Upper lobe of left lung (tissue), 6 donors: Measurements from ENCODE around the gene PKHD1. TPM values are rescaled to one million over a fixed set of nuclear protein-coding genes. Genes with fewer than 3 reads are reported as not detected.

Experiments used
- ATAC-seq, 2 donors: fragments of 200-7000 bp; cut with Tn5 transposase; one replicate each; pipeline ENCODE4 v1.9.1; 2022; ENCODE audit warnings: mild to moderate bottlenecking in 2 of 2, moderate library complexity in 2 of 2; ENCODE audit not compliant: low FRiP score in 2 of 2
- DNase-seq, 2 donors: peaks; one replicate each; pipeline ENCODE4 v3.0.0-alpha.2; 2019 to 2020
- H3K27ac ChIP-seq, 4 donors: fragments of 200-600 bp; sonication (generic); one replicate each; pipeline ENCODE4 v1.5.1; 2016 to 2019
- H3K27me3 ChIP-seq, 4 donors: fragments of 200-600 bp; sonication (generic); one replicate each; pipeline ENCODE4 v1.5.1; 2017 to 2019
- H3K36me3 ChIP-seq, 4 donors: fragments of 200-600 bp; sonication (generic); one replicate each; pipeline ENCODE4 v1.5.1; 2016 to 2019
- H3K4me1 ChIP-seq, 4 donors: fragments of 200-600 bp; sonication (generic); one replicate each; pipeline ENCODE4 v1.5.1; 2018 to 2019
- H3K4me3 ChIP-seq, 4 donors: fragments of 200-600 bp; sonication (generic); one replicate each; pipeline ENCODE4 v1.5.1; 2017 to 2019; ENCODE audit warnings: mild to moderate bottlenecking in 2 of 4, moderate library complexity in 1 of 4
- H3K9me3 ChIP-seq, 4 donors: fragments of 200-600 bp; sonication (generic); one replicate each; pipeline ENCODE4 v1.5.1; 2018 to 2019
- EP300 ChIP-seq, 4 donors: sonication (generic); formaldehyde crosslinking; IDR thresholded peaks; one replicate each; pipeline ENCODE4 v1.5.1; 2017; ENCODE audit warnings: antibody characterized with exemption in 4 of 4, control low read depth in 2 of 4
- POLR2A ChIP-seq, 4 donors: fragments of 450-650 bp; IDR thresholded peaks; one replicate each; pipeline ENCODE4 v1.5.1; 2016 to 2017; ENCODE audit warnings: antibody characterized with exemption in 4 of 4, mild to moderate bottlenecking in 2 of 4
- POLR2AphosphoS5 ChIP-seq, 2 donors: sonication (generic); formaldehyde crosslinking; IDR thresholded peaks; one replicate each; pipeline ENCODE4 v1.5.1; 2017; ENCODE audit warnings: antibody characterized with exemption in 2 of 2
- WGBS, 2 donors: methylation state at CpG; one replicate each; pipeline ENCODE4 v1.1.5; 2017 to 2018; 5-methylcytosine and 5-hydroxymethylcytosine counted together
- total RNA-seq, 6 donors: library from RNA; depleted of rRNA in 4 of 6; stranded (reverse); fragments of >200 nt in 4 of 6; gene quantifications; one replicate each; pipeline versions ENCODE4 v1.1.0 to v1.2.1, GENCODE V29; 2016 to 2021
- TF ChIP-seq, protein P1 (sequence below), 6 experiments: fragments of 450-650 bp in 4 of 6; fragments of 200-600 bp in 2 of 6; sonication (generic) in 2 of 6; IDR thresholded peaks; one replicate each; pipeline ENCODE4 v1.5.1; 2016 to 2019; ENCODE audit warnings: antibody characterized with exemption in 6 of 6
- donor health status: DM: no; HTN: no; CAD: no; lungs with moderate emphysema.
- donor health status: DM: no; HTN: yes; CAD: no; lungs with severe emphysema.

The PKHD1 gene
- total RNA-seq, 6 donors from 2014 or later: 0.10 to 1.0 (median 0.34) TPM

GRCh38 chr6:51613558-51613957, 473.9 kb downstream of the PKHD1 start:
- Histone ChIP-seq H3K9me3 (no peaks in the 10 kb centered on the region), H3K4me3 (no peak overlapping the region), H3K4me1 (no peaks in the 10 kb centered on the region), H3K36me3 (no peaks in the 10 kb centered on the region), H3K27ac (no peak overlapping the region), H3K27me3 (no peaks in the 10 kb centered on the region)
- WGBS, 2 donors: 59 to 71% methylated on average over 3 of the region's 3 CpGs
- TF ChIP-seq POLR2A (IDR thresholded peaks at IDR 0.05) (no peak), POLR2AphosphoS5 (IDR thresholded peaks at IDR 0.05) (no peak), EP300 (IDR thresholded peaks at IDR 0.05) (no peak)
- TF ChIP-seq, protein P1, sequence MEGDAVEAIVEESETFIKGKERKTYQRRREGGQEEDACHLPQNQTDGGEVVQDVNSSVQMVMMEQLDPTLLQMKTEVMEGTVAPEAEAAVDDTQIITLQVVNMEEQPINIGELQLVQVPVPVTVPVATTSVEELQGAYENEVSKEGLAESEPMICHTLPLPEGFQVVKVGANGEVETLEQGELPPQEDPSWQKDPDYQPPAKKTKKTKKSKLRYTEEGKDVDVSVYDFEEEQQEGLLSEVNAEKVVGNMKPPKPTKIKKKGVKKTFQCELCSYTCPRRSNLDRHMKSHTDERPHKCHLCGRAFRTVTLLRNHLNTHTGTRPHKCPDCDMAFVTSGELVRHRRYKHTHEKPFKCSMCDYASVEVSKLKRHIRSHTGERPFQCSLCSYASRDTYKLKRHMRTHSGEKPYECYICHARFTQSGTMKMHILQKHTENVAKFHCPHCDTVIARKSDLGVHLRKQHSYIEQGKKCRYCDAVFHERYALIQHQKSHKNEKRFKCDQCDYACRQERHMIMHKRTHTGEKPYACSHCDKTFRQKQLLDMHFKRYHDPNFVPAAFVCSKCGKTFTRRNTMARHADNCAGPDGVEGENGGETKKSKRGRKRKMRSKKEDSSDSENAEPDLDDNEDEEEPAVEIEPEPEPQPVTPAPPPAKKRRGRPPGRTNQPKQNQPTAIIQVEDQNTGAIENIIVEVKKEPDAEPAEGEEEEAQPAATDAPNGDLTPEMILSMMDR (IDR thresholded peaks at IDR 0.05): no peak
- no peak for ATAC-seq
- DNase-seq: no peak

- H3K9me3 ChIP-seq: no peaks in the 10 kb centered on the region
- TF ChIP-seq EP300 (IDR thresholded peaks at IDR 0.05) (no peak), POLR2A (IDR thresholded peaks at IDR 0.05) (no peak), POLR2AphosphoS5 (IDR thresholded peaks at IDR 0.05) (no peak)
- TF ChIP-seq, protein P1 (IDR thresholded peaks at IDR 0.05): no peak
- WGBS, 2 donors: 80 to 82% methylated on average over 4 of the region's 4 CpGs
- DNase-seq: no peak
- no peak for ATAC-seq
- no peak overlapping the region for H3K4me3 ChIP-seq
- no peaks in the 10 kb centered on the region for H3K36me3 ChIP-seq
- no peaks in the 10 kb centered on the region for H3K27me3 ChIP-seq
- H3K4me1 ChIP-seq: no peaks in the 10 kb centered on the region
- no peak overlapping the region for H3K27ac ChIP-seq
These were observed 478.5 kb downstream of the PKHD1 start for GRCh38 chr6:51608932-51609331.

- no peak overlapping the region for H3K27ac ChIP-seq
- DNase-seq (no peak), ATAC-seq (no peak)
- 84 to 89% methylated on average over 3 of the region's 3 CpGs for WGBS, 2 donors
- H3K9me3 ChIP-seq: no peaks in the 10 kb centered on the region
- no peak for TF ChIP-seq POLR2AphosphoS5 (IDR thresholded peaks at IDR 0.05)
- TF ChIP-seq EP300 (IDR thresholded peaks at IDR 0.05): no peak
- TF ChIP-seq, protein P1 (IDR thresholded peaks at IDR 0.05): no peak
- TF ChIP-seq POLR2A (IDR thresholded peaks at IDR 0.05): no peak
- no peaks in the 10 kb centered on the region for H3K36me3 ChIP-seq
- no peak overlapping the region for H3K4me3 ChIP-seq
- no peaks in the 10 kb centered on the region for H3K4me1 ChIP-seq
- no peaks in the 10 kb centered on the region for H3K27me3 ChIP-seq
These were observed 479.0 kb downstream of the PKHD1 start for GRCh38 chr6:51608383-51608782.

- H3K27ac ChIP-seq: no peak overlapping the region
- no peaks in the 10 kb centered on the region for H3K27me3 ChIP-seq
- peaks cover 0 to 7% (median 0%) of the 10 kb centered on the region in 4 donors for H3K9me3 ChIP-seq
- no peaks in the 10 kb centered on the region for H3K4me1 ChIP-seq
- DNase-seq: no peak
- WGBS, 2 donors: 89 to 93% methylated on average over 2 of the region's 2 CpGs
- H3K36me3 ChIP-seq: no peaks in the 10 kb centered on the region
- ATAC-seq: no peak
- TF ChIP-seq EP300 (IDR thresholded peaks at IDR 0.05) (no peak), POLR2A (IDR thresholded peaks at IDR 0.05) (no peak), POLR2AphosphoS5 (IDR thresholded peaks at IDR 0.05) (no peak)
- TF ChIP-seq, protein P1 (IDR thresholded peaks at IDR 0.05): no peak
- no peak overlapping the region for H3K4me3 ChIP-seq
These were observed 486.9 kb downstream of the PKHD1 start for GRCh38 chr6:51600514-51600913.

DNA sequence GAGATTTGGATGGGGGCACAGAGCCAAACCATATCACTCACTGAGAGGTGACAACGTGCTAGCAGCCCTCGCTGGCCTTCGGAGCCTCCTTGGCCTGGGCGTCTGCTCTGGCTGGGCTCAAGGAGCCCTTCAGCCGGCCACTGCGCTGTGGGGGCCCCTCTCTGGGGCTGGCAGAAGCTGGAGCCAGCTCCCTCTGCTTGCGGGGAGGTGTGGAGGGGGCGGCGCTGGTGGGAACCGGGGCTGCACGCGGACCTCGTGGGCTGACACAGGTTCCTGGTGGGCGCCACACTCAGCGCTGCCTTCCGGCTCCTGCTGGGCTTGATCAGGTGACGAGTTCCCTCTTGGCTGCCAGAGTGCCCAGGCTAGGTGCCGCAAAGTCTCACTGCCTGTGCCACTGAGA, 489.2 kb downstream of the PKHD1 start:
- H3K4me1 ChIP-seq: no peaks in the 10 kb centered on the region
- peak in 1 of 2 donors; percentile 50 for DNase-seq
- H3K9me3 ChIP-seq: peaks cover 0 to 7% (median 0%) of the 10 kb centered on the region in 4 donors
- ATAC-seq: no peak
- H3K4me3 ChIP-seq: no peak overlapping the region
- H3K27me3 ChIP-seq: no peaks in the 10 kb centered on the region
- H3K27ac ChIP-seq: no peak overlapping the region
- WGBS, 2 donors: 67 to 95% methylated on average over 2 to 18 of the region's 18 CpGs
- no peaks in the 10 kb centered on the region for H3K36me3 ChIP-seq
- TF ChIP-seq EP300 (IDR thresholded peaks at IDR 0.05): no peak
